Tibial nerve (tissue), 4 donors: ENCODE results near the gene YIPF7.

Source experiments
- CTCF ChIP-seq, 5 experiments: fragments of 200-600 bp in 3 of 5; fragments of 450-650 bp in 2 of 5; sonication (generic) in 3 of 5; IDR thresholded peaks; one replicate each; pipeline ENCODE4 v1.5.1; 2016 to 2019; ENCODE audit warnings: antibody characterized with exemption in 5 of 5, mild to moderate bottlenecking in 3 of 5, moderate library complexity in 2 of 5
- EP300 ChIP-seq, 2 donors: sonication (generic); formaldehyde crosslinking; IDR thresholded peaks; one replicate each; pipeline ENCODE4 v1.6.1; 2017; ENCODE audit warnings: antibody characterized with exemption in 2 of 2, mild to moderate bottlenecking in 1 of 2
- POLR2A ChIP-seq, 2 donors: fragments of 450-650 bp; IDR thresholded peaks; one replicate each; pipeline ENCODE4 v1.6.1; 2017; ENCODE audit warnings: antibody characterized with exemption in 2 of 2, mild to moderate bottlenecking in 2 of 2, moderate library complexity in 2 of 2

DNA sequence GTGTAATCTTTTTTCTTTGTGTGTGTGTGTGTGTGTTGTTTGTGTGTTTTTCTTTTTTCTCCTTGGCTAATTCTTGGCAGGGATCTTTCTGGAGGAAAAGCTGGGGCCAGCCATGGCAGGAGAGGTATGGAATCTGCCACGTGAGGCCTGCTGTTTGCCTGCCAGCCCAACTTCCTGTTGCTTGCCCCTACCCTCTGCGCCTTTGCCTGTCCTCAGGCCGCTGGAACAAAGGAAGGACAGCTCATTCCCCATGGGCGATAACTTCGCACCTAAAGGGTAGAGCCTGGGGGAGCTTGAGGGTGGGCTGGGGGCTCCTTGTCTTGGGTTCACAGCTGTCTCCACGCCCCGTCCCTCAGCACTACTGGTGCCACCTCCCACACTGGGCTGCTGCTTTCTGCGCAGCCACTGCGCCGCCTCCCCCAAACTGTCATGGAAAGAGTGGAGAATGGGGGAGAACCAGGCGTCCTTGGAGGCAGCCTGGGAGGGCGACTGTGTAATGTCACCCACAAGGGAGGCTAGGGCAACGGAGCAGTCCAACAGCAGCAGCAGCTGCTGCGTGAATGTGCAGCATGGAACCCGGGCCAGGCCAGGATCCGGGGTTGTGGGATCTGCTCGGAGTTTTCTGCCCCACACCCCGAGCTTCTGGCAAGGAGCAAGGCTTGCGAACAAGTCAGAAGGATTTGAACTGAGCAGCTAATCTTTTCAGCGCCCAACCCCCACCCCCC lies 12.3 kb upstream of the YIPF7 start:
- TF ChIP-seq POLR2A (IDR thresholded peaks at IDR 0.05) (no peak), CTCF (IDR thresholded peaks at IDR 0.05) (no peak), EP300 (IDR thresholded peaks at IDR 0.05) (no peak)
